Measurements from ENCODE around the gene INSRR. TPM values are rescaled to one million over a fixed set of nuclear protein-coding genes. Genes with fewer than 3 reads are reported as not detected.

The INSRR gene
- total and polyA plus RNA-seq, 2 of the 4 experiments (the other 2 are of a cell fraction), result not detected

DNA sequence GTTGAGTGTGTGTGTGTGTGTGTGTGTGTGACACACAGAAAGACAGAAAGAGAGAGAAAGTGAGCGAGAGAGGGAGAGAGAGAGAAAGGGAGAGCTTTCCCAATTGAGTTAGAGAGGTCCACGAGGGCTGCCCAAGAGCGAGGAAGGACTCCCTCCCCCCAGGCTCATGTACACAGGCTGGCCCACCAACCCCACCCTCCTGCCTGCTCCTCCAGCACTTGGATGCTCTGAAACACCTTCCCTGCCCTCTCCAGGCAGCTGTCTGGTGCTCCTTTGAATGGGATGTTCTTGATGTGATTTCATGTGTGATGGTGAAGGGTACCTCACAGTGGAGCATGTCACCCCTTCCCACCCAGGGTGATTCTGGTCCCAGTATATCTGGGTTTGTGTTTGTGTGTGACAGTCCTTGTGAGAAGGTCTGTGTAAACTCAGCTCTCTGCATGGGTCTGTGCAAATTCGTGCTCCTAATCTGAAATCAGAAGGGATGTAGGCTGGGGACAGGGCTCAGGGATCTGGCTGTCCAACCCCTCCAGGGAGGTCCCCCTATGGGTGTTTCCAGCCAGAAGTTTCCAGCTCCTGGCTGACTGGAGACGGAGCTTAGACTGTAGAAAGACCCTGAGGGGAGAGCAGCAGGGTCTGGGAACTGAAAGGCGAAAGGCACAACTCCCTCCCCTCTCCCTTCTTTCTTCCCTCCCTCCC, 27.8 kb upstream of the INSRR start:
- BruUV-seq (replicated peaks), result no TSS peak
- intact Hi-C loops (cut with micrococcal nuclease), result no loop called here
- POLR2A ChIA-PET (ENCODE audit: unreplicated experiment), result no interaction called here

More for the DNA sequence above, 27.8 kb upstream of the INSRR start:
- H3K79me1 ChIP-seq (ENCODE audit: low read depth in 1 of 2, low read length in 2 of 2), result no peaks in the 10 kb centered on the region
- H3K4ac ChIP-seq (ENCODE audit: low read depth, low read length), result no peak overlapping the region
- no peaks in the 10 kb centered on the region for H3K9me3 ChIP-seq (ENCODE audit: control insufficient read depth, insufficient read depth, low read length)
- H4K5ac ChIP-seq (ENCODE audit: low read depth, low read length), result no peak overlapping the region
- no CpG with 5 or more reads among the region's 6 CpGs for WGBS, 2 experiments (ENCODE audit: extremely low coverage in 2 of 2, insufficient read length in 1 of 2)
- CTCF ChIA-PET, result interaction anchor here (1.0 kb wide), 1 partner anchor 41 kb away, joined by 3 read pairs; no protein-coding TSS in a partner anchor
- H3K56ac ChIP-seq (ENCODE audit: extremely low read depth, insufficient read depth, low read length), result no peak overlapping the region
- no peaks in the 10 kb centered on the region for H3K4me1 ChIP-seq (ENCODE audit: control insufficient read depth, insufficient read depth, low read length)
- no peak overlapping the region for H3K23ac ChIP-seq (ENCODE audit: low read depth, low read length)
- H4K8ac ChIP-seq (ENCODE audit: low read depth in 2 of 2, low read length in 2 of 2), result no peak overlapping the region
- H2AFZ ChIP-seq (replicated peaks; ENCODE audit: low read length, poor library complexity), result no peak overlapping the region
- H2BK120ac ChIP-seq (ENCODE audit: low read depth, low read length), result no peak overlapping the region
- no peak overlapping the region for H2BK15ac ChIP-seq (ENCODE audit: low read depth, low read length)
- H3K9ac ChIP-seq (ENCODE audit: low read depth, low read length), result no peak overlapping the region
- H3K27me3 ChIP-seq (ENCODE audit: control insufficient read depth, insufficient read depth, low read length), result peaks cover 70% of the 10 kb centered on the region
- H3K36me3 ChIP-seq (ENCODE audit: control insufficient read depth, insufficient read depth, low read length), result no peaks in the 10 kb centered on the region
- no peak overlapping the region for H4K91ac ChIP-seq (ENCODE audit: insufficient read depth, low read depth, low read length)
- dilution Hi-C loops (cut with HindIII; ENCODE audit: low sequenced_read_pairs, unreplicated experiment) (no loop called here), in situ Hi-C loops (cut with MboI; ENCODE audit: low sequenced_read_pairs) (loop anchor here (10.0 kb wide), 1 partner anchor 192 kb away; no protein-coding TSS in a partner anchor)
- TF ChIP-seq CHD1 (IDR thresholded peaks at IDR 0.05; ENCODE audit: low read depth, low read length) (no peak), MXI1 (IDR thresholded peaks at IDR 0.05; ENCODE audit: borderline replicate concordance, low read depth, low read length) (no peak), FOS (IDR thresholded peaks at IDR 0.05; ENCODE audit: low read depth, low read length) (no peak), BHLHE40 (IDR thresholded peaks at IDR 0.05; ENCODE audit: low read depth, low read length) (no peak), POLR2A (IDR thresholded peaks at IDR 0.05; ENCODE audit: low read depth, low read length) (no peak), RAD21 (IDR thresholded peaks at IDR 0.05; ENCODE audit: low read length) (no peak), CEBPB (IDR thresholded peaks at IDR 0.05; ENCODE audit: low read depth, low read length) (no peak), RCOR1 (IDR thresholded peaks at IDR 0.05; ENCODE audit: insufficient replicate concordance, low read length) (no peak), MAFK (IDR thresholded peaks at IDR 0.05; ENCODE audit: low read depth, low read length) (no peak), NFE2L2 (IDR thresholded peaks at IDR 0.05; ENCODE audit: low read depth, low read length) (no peak), SMC3 (IDR thresholded peaks at IDR 0.05; ENCODE audit: low read depth, low read length) (no peak)
- TF ChIP-seq, protein P1, sequence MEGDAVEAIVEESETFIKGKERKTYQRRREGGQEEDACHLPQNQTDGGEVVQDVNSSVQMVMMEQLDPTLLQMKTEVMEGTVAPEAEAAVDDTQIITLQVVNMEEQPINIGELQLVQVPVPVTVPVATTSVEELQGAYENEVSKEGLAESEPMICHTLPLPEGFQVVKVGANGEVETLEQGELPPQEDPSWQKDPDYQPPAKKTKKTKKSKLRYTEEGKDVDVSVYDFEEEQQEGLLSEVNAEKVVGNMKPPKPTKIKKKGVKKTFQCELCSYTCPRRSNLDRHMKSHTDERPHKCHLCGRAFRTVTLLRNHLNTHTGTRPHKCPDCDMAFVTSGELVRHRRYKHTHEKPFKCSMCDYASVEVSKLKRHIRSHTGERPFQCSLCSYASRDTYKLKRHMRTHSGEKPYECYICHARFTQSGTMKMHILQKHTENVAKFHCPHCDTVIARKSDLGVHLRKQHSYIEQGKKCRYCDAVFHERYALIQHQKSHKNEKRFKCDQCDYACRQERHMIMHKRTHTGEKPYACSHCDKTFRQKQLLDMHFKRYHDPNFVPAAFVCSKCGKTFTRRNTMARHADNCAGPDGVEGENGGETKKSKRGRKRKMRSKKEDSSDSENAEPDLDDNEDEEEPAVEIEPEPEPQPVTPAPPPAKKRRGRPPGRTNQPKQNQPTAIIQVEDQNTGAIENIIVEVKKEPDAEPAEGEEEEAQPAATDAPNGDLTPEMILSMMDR (conservative IDR thresholded peaks at IDR 0.05; ENCODE audit: low read depth, low read length), result no peak
- TF ChIP-seq, protein P2, sequence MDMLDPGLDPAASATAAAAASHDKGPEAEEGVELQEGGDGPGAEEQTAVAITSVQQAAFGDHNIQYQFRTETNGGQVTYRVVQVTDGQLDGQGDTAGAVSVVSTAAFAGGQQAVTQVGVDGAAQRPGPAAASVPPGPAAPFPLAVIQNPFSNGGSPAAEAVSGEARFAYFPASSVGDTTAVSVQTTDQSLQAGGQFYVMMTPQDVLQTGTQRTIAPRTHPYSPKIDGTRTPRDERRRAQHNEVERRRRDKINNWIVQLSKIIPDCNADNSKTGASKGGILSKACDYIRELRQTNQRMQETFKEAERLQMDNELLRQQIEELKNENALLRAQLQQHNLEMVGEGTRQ (IDR thresholded peaks at IDR 0.05; ENCODE audit: low read depth, low read length), result no peak
- TF ChIP-seq, protein P3, sequence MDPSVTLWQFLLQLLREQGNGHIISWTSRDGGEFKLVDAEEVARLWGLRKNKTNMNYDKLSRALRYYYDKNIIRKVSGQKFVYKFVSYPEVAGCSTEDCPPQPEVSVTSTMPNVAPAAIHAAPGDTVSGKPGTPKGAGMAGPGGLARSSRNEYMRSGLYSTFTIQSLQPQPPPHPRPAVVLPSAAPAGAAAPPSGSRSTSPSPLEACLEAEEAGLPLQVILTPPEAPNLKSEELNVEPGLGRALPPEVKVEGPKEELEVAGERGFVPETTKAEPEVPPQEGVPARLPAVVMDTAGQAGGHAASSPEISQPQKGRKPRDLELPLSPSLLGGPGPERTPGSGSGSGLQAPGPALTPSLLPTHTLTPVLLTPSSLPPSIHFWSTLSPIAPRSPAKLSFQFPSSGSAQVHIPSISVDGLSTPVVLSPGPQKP (IDR thresholded peaks at IDR 0.05; ENCODE audit: borderline replicate concordance, low read depth, low read length), result no peak
- ATAC-seq (ENCODE audit: low read depth) (no peak), DNase-seq (no peak)
- H2BK5ac ChIP-seq (ENCODE audit: low read depth, low read length, poor library complexity, severe bottlenecking), result no peak overlapping the region
- H3K4me3 ChIP-seq (ENCODE audit: insufficient read depth, low read depth, low read length), result no peak overlapping the region
- no peak overlapping the region for H2AK9ac ChIP-seq (replicated peaks; ENCODE audit: low read depth, low read length, poor library complexity)
- H3K14ac ChIP-seq (replicated peaks; ENCODE audit: low read depth, low read length), result no peak overlapping the region
- H3K4me2 ChIP-seq (ENCODE audit: low read depth, low read length), result no peak overlapping the region
- no peak overlapping the region for H2AK5ac ChIP-seq (ENCODE audit: low read depth, low read length)
- no peaks in the 10 kb centered on the region; the same call in 1 of the 2 replicates for H4K20me1 ChIP-seq (ENCODE audit: insufficient read depth, low read length)
- no peaks in the 10 kb centered on the region for H3K9me1 ChIP-seq (ENCODE audit: insufficient read depth, low read length)
- H3K27ac ChIP-seq (ENCODE audit: insufficient read depth, low read length), result no peak overlapping the region
- H2BK20ac ChIP-seq (ENCODE audit: low read depth, low read length), result no peak overlapping the region
- H3K18ac ChIP-seq (ENCODE audit: low read depth, low read length), result no peak overlapping the region

All from IMR-90 (cell line).